Thymus (tissue), 11 donors: ENCODE measurements around the gene NR6A1. TPM values are rescaled to one million over a fixed set of nuclear protein-coding genes. Genes with fewer than 3 reads are reported as not detected.

ENCODE experiments used
- DNase-seq, 9 donors: peaks; one replicate each; pipeline ENCODE4 v3.0.0-alpha.2; 2013; ENCODE audit warnings: low spot score in 9 of 9, low read depth in 6 of 9, missing footprints in 1 of 9
- H3K27ac ChIP-seq, 2 donors: one replicate each; pipeline ENCODE4 v1.5.1; 2013; ENCODE audit warnings: control low read depth in 1 of 2, low read depth in 1 of 2, low read length in 1 of 2, mild to moderate bottlenecking in 1 of 2, moderate library complexity in 1 of 2
- H3K27me3 ChIP-seq, 2 donors: one replicate each; pipeline ENCODE4 v1.5.1; 2013; ENCODE audit warnings: low read length in 1 of 2; ENCODE audit not compliant: control insufficient read depth in 2 of 2, insufficient read depth in 1 of 2
- H3K36me3 ChIP-seq, 2 donors: one replicate each; pipeline ENCODE4 v1.5.1; 2013; ENCODE audit warnings: low read length in 1 of 2, mild to moderate bottlenecking in 1 of 2, moderate library complexity in 1 of 2; ENCODE audit not compliant: control insufficient read depth in 2 of 2, insufficient read depth in 2 of 2
- H3K4me1 ChIP-seq, 2 donors: one replicate each; pipeline ENCODE4 v1.5.1; 2013; ENCODE audit warnings: low read length in 2 of 2; ENCODE audit not compliant: control insufficient read depth in 2 of 2, insufficient read depth in 2 of 2
- H3K4me3 ChIP-seq, 2 donors: one replicate each; pipeline ENCODE4 v1.5.1; 2013; ENCODE audit warnings: low read length in 2 of 2, control low read depth in 1 of 2, mild to moderate bottlenecking in 1 of 2
- H3K9me3 ChIP-seq, 2 donors: one replicate each; pipeline ENCODE4 v1.5.1; 2013; ENCODE audit warnings: low read length in 1 of 2, mild to moderate bottlenecking in 1 of 2; ENCODE audit not compliant: control insufficient read depth in 2 of 2, insufficient read depth in 1 of 2
- WGBS: extraction: QIAGEN DNeasy Blood & Tissue Kit; methylation state at CpG from one replicate; pipeline ENCODE4 v1.1.7; 2013; 5-methylcytosine and 5-hydroxymethylcytosine counted together
- polyA plus RNA-seq: library from polyadenylated mRNA; stranded (reverse); fragments of 200-250 nt; gene quantifications from one replicate; pipeline ENCODE4 v1.2.3, GENCODE V29; 2013
- total RNA-seq: library from RNA; stranded (reverse); fragments of 120-200 nt; gene quantifications from one replicate; pipeline ENCODE4 v1.2.4, GENCODE V29; 2013
- donor health status: healthy.

The NR6A1 gene
- total and polyA plus RNA-seq, 2 donors: 0.47 to 0.52 TPM

GRCh38 chr9:124809741-124810500 lies 38.8 kb upstream of the NR6A1 start:
- H3K27me3 ChIP-seq: no peaks in the 10 kb centered on the region
- DNase-seq: no peak
- no peaks in the 10 kb centered on the region for H3K36me3 ChIP-seq
- 97% methylated on average over 60 of the region's 60 CpGs for WGBS
- H3K9me3 ChIP-seq: no peaks in the 10 kb centered on the region
- no peak overlapping the region for H3K4me3 ChIP-seq
- H3K27ac ChIP-seq: no peak overlapping the region
- H3K4me1 ChIP-seq: no peaks in the 10 kb centered on the region

DNA sequence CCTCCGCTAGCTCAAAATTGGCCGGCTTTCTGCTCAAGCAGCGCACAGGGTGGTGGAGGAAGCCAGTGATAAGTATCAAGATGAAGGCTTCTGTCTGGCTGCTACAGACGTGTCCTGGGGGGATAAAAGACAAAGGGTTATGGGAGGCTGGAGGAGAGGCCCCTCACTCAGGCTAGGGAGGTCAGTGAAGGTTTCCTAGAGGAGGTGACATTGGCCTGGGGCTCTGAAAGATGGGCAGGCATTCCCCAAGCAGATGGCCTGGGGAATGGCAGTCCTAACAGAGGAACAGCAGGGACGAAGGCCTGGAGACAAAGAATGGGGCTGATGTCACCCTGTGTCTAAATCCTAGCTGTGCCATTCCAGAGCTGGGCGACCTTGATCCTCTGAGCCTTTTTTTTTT lies 38.1 kb upstream of the NR6A1 start:
- no peaks in the 10 kb centered on the region for H3K27me3 ChIP-seq
- 97% methylated on average over 6 of the region's 6 CpGs for WGBS
- no peak overlapping the region for H3K27ac ChIP-seq
- no peaks in the 10 kb centered on the region for H3K9me3 ChIP-seq
- no peaks in the 10 kb centered on the region for H3K36me3 ChIP-seq
- H3K4me3 ChIP-seq: no peak overlapping the region
- no peaks in the 10 kb centered on the region for H3K4me1 ChIP-seq
- no peak for DNase-seq

GRCh38 chr9:124808246-124808956 lies 37.3 kb upstream of the NR6A1 start:
- no peak for DNase-seq
- WGBS: 96% methylated on average over 12 of the region's 12 CpGs
- H3K36me3 ChIP-seq: no peaks in the 10 kb centered on the region
- no peaks in the 10 kb centered on the region for H3K27me3 ChIP-seq
- H3K4me1 ChIP-seq: no peaks in the 10 kb centered on the region
- H3K27ac ChIP-seq: no peak overlapping the region
- no peak overlapping the region for H3K4me3 ChIP-seq
- no peaks in the 10 kb centered on the region for H3K9me3 ChIP-seq

- no peak overlapping the region for H3K27ac ChIP-seq
Measured at GRCh38 chr9:124805186-124805585, 34.1 kb upstream of the NR6A1 start.

GRCh38 chr9:124803911-124804310 lies 32.8 kb upstream of the NR6A1 start:
- no peak overlapping the region for H3K4me3 ChIP-seq
- WGBS: 98% methylated on average over 8 of the region's 8 CpGs
- no peaks in the 10 kb centered on the region for H3K27me3 ChIP-seq
- H3K4me1 ChIP-seq: peaks cover 0 to 15% of the 10 kb centered on the region in 2 donors
- H3K36me3 ChIP-seq: no peaks in the 10 kb centered on the region
- H3K27ac ChIP-seq: no peak overlapping the region
- DNase-seq: no peak
- H3K9me3 ChIP-seq: no peaks in the 10 kb centered on the region

More at GRCh38 chr9:124805186-124805585, 34.1 kb upstream of the NR6A1 start:
- H3K27me3 ChIP-seq: no peaks in the 10 kb centered on the region
- no peak for DNase-seq
- no peak overlapping the region for H3K4me3 ChIP-seq
- 93% methylated on average over 4 of the region's 4 CpGs for WGBS
- H3K36me3 ChIP-seq: no peaks in the 10 kb centered on the region
- no peaks in the 10 kb centered on the region for H3K9me3 ChIP-seq
- H3K4me1 ChIP-seq: peaks cover 0 to 3% of the 10 kb centered on the region in 2 donors

DNA sequence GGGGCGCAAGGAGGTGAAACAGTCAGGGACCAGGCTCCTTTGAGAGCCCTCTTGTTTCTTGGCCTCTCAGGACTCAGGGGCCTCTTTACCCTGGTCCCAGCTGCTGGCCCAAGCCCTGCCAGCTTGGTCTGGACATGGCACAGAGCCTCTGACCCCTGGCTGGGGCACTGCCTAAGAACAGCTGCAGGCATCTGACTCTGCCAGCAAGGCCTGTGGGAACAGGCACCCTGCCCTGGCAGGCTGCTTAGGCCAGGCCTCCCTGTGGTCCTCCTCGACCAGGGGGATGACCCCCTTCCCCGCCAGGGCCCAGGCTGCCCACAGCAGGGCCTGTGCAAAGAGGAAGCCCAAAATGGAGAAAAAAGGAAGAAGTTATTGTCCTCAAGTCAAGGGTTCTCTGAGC lies 31.3 kb upstream of the NR6A1 start:
- H3K27me3 ChIP-seq: peaks cover 0 to 2% of the 10 kb centered on the region in 2 donors
- WGBS: 74% methylated on average over 3 of the region's 3 CpGs
- no peaks in the 10 kb centered on the region for H3K36me3 ChIP-seq
- no peak overlapping the region for H3K27ac ChIP-seq
- DNase-seq: no peak
- no peak overlapping the region for H3K4me3 ChIP-seq
- H3K4me1 ChIP-seq: peaks cover 0 to 19% of the 10 kb centered on the region in 2 donors
- no peaks in the 10 kb centered on the region for H3K9me3 ChIP-seq

DNA sequence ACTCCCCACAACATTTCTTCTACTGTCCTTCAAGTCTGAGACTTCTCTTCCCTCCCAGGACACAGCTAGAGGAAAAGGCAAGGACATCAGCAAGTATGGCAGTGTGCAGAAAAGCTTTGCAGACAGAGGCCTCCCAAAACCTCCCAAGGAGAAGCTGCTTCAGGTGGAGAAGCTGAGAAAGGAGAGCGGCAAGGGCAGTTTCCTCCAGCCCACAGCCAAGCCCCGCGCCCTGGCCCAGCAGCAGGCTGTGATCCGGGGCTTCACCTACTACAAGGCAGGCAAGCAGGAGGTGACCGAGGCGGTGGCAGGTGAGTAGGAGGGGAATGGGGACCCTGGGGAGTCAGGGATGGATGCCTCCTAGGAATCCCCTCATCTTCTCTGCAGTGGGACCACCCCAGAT lies 30.2 kb upstream of the NR6A1 start:
- 98% methylated on average over 6 of the region's 6 CpGs for WGBS
- peaks cover 0 to 22% of the 10 kb centered on the region in 2 donors for H3K4me1 ChIP-seq

DNA sequence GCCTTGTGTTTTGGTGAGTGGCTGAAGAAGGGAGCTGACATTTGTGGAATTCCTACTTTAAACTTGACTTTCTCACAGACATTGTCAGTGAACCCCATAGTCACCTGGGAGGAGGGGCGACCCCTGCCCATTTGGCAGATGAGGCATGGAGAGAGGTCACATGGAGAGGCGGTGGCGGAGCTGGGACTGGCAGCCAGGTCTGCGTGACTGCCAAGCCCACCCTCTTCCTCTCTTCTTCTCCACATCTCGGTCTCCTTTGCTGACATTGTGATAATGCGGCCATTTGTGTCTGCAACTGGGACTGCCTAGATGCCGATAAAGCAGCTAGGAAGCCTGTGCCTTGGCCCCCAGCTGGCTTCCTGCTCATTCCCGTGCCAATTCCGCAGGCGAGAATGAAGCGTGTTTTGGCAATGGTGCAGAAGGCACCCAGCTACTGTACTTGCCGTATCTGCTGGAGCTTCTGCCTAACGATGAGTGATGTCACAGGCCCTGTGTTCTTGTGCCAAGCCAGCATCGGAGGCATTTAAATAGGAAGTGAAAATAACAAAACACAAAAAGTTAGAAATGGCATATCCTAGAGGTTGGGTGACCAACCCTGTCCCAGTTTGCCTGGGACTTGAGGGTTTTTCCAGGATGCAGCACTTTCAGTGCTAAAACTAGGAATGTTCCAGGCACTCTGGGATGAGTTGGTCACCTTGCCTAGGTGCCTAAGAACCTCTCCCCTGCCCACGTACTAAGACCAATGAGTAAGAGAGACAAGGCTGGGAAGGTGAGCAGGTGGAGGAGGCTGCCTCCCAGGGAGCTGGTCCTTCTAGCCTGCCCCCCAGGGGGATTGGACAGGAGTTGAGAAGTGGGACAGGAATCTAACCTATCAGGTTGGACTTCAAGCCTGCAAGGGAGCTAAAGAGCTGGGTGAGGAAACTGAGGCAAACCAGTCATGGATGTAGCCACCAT lies 29.5 kb upstream of the NR6A1 start:
- no peaks in the 10 kb centered on the region for H3K36me3 ChIP-seq
- peaks cover 0 to 26% of the 10 kb centered on the region in 2 donors for H3K4me1 ChIP-seq
- H3K9me3 ChIP-seq: no peaks in the 10 kb centered on the region
- WGBS: 56% methylated on average over 15 of the region's 15 CpGs
- H3K27me3 ChIP-seq: peaks cover 0 to 2% of the 10 kb centered on the region in 2 donors
- DNase-seq: peak in 1 of 9 donors; percentile 25
- H3K27ac ChIP-seq: peak overlapping the region in 1 of 2 donors; percentile 59
- no peak overlapping the region for H3K4me3 ChIP-seq

More for the DNA sequence above, 30.2 kb upstream of the NR6A1 start:
- peaks cover 0 to 2% of the 10 kb centered on the region in 2 donors for H3K27me3 ChIP-seq
- no peaks in the 10 kb centered on the region for H3K36me3 ChIP-seq
- no peak for DNase-seq
- no peak overlapping the region for H3K4me3 ChIP-seq
- no peaks in the 10 kb centered on the region for H3K9me3 ChIP-seq
- no peak overlapping the region for H3K27ac ChIP-seq
